GM19324 (cell line): ENCODE measurements around the gene CNOT1.
"Not testable (repeated sequence)": the region's sequence is repeated elsewhere in the genome, so short reads cannot be mapped to it uniquely, and the experiment has no call there.

Source experiments
- ATAC-seq: cut with Tn5 transposase; IDR thresholded peaks from one replicate; pipeline ENCODE4 v1.9.1; 2021; ENCODE audit warnings: mild to moderate bottlenecking, moderate library complexity; ENCODE audit not compliant: unreplicated experiment, low FRiP score

The CNOT1 gene

DNA sequence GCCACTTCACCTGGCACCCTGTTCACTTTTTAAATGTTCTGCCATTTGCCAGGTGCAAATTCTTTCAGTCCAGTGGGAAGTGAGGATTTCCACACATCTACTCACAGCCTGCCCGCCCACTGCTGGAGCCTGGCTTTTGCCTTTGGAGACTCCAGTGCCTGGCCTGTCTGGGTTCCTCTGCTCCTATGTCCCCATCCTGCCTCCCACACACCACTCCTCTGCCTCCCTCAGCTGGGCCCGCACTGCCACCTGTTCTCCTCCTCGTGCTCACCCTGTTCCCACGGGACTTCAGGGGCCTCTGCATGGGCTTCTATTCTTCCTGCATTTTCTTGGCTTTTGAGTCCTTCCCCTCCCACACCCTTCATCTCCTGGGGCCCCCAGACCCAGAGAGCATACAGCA lies 137.6 kb downstream of the CNOT1 start:
- ATAC-seq: no peak

DNA sequence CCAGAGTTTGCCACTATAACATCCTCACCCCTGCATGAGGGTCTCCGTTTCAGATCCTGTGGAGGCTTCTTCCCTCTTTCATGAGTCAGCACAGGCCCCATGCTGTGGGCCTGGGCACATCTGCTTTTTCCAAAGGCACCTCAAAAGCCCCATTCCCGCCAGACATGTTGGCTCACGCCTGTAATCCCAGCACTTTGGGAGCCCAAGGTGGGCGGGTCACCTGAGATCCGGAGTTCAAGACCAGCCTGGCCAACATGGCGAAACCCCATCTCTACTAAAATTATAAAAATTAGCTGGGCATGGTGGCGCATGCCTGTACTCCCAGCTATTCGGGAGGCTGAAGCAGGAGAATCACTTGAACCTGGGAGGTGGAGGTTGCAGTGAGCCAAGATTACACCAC lies 139.1 kb downstream of the CNOT1 start:
- not testable (repeated sequence) for ATAC-seq

DNA sequence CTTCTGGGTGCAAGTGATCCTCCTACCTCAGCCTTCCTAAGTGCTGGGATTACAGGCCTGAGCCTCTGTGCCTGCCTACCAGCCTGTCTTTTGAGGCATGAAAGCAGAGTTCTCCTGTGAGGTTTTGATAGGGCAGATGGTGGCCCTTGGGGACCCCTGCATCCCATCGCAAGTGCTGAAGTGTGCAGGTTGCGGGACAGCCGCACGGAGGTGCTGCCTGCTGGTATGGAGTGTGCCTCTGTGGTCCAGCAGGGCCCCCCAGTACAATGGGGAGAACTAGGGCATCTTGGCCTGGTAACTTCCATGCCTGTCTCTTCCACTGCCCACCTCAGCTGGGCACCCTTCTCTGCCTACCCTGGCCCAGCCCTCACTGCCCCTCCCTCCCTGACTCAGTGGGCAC lies 139.6 kb downstream of the CNOT1 start:
- ATAC-seq: no peak

DNA sequence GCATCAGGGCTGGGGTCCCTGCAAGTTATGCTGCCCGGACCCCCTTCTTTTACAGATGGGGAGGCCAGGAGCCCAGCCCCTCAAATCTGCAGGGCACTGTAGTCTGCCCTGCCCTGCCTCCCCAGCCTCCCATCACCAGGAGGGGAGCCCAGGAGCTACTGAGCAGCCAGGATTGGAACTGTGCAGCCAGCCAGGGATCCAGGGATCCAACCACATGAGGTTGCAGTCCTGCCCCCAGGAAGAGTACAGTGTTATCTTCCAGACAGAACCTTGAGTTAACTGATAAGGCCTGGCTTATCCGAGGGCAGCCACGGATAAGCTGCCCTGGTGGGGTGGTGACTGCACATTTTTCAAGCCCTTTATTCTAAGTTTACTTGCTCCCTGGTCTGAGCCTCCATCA lies 141.1 kb downstream of the CNOT1 start:
- ATAC-seq: no peak

DNA sequence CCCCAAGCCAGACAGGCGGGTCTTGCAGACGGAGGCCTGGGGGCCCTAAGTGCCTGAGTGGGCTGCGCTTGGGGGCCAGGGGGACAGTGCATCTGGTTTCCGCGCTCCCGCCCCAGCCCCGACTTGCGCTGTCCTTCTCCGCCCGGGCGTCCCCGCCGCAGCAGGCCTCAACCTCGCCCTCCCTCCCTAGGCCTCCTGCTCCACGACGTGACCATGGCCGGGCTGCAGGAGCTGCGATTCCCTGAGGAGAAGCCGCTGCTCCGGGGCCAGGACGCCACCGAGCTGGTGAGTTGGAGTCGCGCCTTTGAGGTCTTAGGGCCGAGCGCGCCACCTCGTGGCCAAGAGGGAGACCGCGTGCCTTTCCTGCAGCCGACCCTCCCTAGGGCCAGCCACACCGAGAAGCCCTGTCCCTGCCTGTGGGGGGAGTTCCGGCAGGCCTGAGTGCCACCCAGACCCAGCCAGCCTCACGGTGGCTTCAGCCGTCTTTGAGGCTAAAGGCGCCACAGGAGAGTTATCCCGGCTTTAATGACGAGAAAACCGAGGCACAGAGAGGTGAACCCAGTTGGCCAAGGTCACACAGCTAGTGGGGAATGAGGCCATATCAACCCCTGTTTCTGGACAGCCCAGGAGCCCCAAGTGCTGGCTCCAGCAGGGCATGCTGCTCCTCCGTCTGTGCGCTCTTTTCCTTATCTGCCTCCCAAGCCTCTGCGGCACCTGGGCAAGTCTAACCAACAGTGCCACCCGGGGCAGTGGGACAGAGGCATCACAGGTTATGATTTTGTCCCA lies 141.9 kb downstream of the CNOT1 start:
- ATAC-seq: no peak

DNA sequence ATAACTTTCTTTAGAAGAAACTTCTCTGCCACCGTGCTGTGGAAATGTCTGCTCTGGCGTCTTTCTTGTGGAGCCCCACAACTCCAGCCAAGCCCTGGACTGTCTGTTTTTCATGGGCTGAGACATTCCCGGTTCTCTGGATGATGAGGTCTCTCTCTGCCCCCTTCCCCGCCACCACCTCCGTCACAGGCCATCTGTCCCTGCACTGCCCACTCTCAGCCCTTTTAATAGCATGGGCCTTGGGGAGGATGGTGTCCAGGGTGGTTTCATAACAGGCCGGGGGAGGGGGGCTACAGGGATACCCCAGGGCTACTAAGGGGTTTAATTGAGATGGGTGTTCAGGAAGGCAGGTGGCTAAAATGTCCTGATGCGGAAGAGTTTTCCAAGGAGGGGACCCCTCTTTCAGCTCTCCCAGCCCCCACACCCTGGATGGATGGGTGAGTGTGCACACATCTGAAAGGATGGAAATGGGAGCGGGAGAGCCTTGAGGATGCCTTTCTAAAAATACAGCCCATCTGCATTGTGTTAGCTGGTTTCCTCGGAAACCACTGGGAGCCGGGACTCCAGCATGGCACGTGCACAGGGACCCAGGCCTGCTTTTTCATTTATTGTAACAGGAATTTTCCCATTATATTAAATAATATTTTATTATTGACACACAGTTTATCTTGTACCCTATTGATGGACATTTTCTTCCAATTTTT lies 144.3 kb downstream of the CNOT1 start:
- ATAC-seq: no peak

DNA sequence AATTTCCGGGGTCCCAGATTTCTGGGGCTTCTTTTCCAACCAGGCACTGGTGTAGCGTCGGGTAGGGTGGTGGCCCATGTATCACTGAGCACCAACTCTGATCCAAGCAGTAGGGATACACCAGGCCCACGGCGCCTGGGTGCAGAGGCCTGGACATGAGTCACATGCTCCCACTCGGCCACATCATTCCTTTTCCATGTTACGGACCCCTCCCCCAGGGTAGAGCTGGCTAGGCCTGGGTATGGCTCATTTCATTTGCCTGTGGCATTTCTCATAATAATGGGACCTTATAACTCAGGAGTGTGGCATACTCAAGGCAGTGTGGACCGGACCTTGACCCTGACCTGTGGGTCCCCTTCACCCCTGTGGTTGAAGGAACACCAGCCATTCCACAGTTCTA lies 147.7 kb downstream of the CNOT1 start:
- ATAC-seq: no peak

DNA sequence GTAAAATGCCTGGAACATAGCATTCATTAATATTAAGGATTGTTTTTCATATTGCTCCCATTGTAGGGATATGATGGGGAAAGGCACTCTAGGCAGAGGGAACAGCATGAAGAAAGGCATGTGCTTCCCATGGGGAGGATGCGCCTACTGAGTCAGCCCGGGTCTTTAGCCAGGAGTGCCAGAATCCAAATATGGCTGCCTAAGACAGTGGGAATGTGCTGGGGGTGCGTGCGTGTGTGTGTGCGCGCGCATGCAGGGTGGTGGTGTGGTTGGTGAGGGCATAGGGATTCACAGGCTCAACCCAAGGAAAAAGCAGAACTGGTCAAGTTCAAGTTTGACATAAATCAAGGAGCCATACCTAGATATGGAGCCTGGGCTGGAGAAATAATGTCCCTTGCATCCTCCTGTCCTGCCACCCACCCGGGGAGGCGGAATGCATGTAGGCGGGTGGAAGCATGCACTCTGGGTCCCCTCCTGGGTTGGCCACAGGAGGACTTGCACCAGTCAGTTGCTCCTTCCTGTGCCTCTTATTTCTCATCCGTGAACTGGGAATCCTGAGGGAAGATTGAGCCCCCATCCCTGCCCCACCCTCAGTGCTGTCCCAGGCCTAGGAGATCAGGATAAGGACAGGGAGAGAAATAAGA lies 148.3 kb downstream of the CNOT1 start:
- no peak for ATAC-seq

DNA sequence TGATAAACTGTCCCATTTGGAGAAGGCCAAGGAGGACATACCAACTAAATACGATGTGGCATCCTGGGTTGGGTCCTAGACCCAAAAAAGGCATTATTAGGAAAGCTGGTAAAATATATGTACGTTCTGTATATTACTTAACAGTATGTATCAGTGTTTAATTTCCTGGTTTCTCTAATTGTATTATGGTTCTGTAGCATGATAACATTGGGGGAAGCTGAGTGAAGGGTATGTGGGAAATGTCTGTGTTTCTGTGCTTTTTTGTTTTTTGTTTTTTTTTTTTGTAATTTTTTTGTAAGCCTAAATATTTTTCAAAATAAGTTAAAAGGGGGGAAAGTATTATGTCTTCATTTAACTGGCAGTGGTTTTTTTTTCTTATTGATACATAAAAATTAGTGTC lies 151.2 kb downstream of the CNOT1 start:
- ATAC-seq: no peak

DNA sequence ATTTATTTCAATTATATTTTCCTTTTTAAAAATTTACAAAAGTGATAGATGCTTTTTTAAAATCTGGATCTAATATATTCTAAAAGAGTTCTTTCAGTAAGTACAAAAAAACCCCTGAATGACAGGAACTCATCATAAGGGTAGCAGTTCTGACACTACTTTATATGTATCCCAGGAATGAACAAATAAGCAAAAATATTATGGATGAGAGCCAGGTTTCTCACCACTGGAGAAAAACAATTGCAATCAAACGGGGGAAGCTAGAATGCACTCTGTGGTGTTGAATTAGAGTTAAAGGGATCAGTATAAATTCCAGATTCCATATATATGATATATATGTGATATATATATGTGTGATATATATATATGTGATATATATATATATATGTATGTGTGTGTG lies 152.8 kb downstream of the CNOT1 start:
- ATAC-seq: no peak

DNA sequence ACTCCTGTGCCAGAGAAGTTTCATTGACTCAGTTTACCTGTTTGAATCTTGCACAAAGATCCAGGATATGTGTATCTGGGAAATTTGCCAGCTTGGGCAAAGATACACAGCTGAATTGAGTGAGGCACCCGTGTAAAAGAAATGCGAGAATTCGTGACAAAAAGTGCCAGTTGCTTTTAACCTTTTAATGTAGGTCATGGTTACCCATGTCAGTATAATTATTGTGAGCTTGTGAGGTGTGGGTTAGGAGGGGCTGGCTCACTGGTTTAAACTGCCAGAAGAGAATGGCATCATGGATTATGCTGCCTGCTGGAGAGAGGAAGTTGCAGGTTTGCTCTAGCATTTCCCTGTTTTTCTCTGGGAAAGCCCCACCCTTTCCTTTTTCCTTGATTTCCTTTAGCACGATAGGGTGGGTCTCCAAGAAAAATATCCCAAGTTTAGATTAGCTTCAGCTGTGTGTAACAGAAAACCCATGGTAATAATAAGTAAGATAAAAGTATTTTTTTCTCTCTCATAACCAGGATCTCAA lies 154.5 kb downstream of the CNOT1 start:
- ATAC-seq: no peak

DNA sequence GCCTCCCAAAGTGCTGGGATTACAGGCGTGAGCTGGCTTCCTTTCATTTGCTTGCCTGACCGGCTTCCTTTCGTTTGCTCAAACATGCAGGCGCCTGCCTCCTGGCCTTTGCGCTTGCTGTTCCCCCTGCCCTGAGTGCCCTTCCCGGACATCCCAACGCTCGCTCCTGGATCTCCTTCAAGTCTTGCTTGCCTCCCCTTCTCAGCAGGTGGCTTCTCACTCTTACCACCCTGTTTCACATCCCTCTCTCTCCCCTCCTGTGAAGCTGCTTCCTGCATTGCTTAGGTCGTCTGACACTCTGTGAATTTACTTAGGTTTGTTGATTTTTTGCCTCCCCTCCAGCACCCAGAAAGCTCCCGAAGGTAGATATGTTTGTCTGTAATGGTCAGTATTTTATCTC lies 155.3 kb downstream of the CNOT1 start:
- ATAC-seq: no peak

DNA sequence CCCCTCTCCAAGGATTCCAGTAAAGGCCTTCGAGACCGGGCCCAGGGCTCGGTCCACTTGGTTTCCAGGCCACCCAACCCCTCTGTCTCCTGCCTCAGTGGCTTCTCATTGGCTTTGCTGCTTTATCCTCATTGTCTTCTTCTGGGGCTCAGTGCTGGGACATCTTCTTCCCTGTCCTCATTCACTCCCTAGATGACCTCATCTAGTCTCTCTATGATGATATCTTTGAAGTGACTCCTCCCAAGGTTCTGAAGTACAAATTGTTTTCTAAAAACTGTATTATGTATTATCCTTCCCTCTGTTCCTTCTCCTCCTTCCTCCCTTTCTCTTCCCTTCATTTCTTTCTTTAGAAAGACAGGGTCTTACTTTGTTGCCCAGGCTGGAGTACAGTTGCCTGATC lies 156.8 kb downstream of the CNOT1 start:
- no peak for ATAC-seq

DNA sequence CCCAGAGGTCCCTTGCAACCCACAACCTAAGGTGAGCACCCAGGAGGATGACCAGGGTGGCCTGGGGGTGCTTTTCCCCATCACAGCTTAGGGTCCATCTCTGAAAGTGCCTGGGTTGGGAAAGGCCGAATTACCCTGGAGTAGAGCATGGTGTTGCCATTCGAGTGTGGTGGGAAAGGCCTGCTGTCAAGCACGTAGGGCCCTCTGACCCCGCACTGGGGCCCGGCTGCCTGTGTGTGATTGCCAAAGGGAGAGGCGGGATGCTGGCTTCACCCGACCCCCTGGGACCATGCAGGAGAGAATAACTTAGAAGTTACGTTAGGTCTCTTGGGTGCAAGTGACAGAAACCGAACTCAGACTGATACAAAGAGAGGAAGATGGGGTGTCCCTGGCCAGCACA lies 157.4 kb downstream of the CNOT1 start:
- ATAC-seq: no peak

DNA sequence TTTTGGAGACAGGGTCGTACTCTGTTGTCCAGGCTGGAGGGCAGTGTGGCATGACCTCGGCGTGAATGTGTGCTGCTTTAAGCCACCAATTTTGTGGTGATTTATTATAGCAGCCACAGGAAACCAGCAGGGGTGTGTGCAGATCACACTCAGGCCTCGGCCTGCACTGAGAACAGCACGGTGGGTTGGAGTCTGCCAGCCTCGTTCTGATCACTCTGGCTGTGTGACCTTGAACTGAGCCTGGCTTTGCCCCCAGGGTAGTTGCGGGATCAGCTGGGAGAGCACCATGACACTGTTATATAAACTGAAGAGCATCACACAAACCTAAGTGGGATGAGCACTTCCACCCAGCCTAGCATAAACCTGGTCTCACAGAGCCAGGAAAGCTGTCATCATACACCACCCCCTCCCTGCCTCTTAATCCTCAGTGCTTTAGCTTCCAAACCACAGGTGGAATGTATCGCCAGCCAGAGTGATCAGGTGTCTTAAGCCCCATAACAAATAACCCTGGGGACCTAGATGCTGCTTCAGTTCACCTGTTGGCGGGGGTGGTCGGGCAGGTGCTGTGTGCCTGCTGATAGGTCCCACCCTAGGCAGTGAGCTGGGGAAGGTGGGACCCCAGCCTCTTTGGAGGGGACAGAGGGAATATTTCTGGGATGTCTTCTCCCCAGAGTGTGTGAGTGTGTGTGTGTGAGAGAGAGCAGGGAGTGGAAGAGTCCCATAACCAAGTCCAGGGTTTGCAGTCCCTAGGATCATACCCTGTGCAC lies 158.2 kb downstream of the CNOT1 start:
- no peak for ATAC-seq
